ENCODE measurements around the gene LRRFIP2.

LRRFIP2 gene

DNA sequence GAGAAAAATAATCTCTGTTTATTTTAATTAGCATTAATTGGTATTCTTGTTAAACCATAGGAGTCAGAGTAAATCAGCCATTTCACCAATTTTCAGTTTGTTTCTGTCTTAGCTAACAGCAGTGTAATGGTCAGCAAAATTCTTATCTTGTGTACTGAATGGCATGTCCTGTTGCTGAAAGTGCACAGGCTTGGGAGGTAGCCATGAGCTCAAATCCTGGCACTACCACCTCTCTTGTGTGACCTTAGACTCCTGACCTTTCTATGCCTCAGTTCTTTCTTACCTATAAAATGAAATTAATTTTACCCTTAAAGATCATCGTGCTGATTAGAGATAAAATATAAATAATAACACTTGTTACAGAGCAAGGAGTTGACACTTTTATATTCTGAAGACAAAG lies 145.3 kb downstream of the LRRFIP2 start (continued):
- TF ChIP-seq ZNF16 (tag by site-specific recombination; IDR thresholded peaks at IDR 0.05; ENCODE audit: low read depth) (no peak), ZNF660 (tag by site-specific recombination; IDR thresholded peaks at IDR 0.05) (no peak), YY1 (tag by site-specific recombination; IDR thresholded peaks at IDR 0.05) (no peak), ZNF214 (tag by site-specific recombination; IDR thresholded peaks at IDR 0.05; ENCODE audit: borderline replicate concordance) (no peak), RBAK (tag by site-specific recombination; IDR thresholded peaks at IDR 0.05) (no peak)
- TF ChIP-seq, protein P1, sequence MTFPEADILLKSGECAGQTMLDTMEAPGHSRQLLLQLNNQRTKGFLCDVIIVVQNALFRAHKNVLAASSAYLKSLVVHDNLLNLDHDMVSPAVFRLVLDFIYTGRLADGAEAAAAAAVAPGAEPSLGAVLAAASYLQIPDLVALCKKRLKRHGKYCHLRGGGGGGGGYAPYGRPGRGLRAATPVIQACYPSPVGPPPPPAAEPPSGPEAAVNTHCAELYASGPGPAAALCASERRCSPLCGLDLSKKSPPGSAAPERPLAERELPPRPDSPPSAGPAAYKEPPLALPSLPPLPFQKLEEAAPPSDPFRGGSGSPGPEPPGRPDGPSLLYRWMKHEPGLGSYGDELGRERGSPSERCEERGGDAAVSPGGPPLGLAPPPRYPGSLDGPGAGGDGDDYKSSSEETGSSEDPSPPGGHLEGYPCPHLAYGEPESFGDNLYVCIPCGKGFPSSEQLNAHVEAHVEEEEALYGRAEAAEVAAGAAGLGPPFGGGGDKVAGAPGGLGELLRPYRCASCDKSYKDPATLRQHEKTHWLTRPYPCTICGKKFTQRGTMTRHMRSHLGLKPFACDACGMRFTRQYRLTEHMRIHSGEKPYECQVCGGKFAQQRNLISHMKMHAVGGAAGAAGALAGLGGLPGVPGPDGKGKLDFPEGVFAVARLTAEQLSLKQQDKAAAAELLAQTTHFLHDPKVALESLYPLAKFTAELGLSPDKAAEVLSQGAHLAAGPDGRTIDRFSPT (tag by site-specific recombination; IDR thresholded peaks at IDR 0.05) = no peak
- TF ChIP-seq, protein P2, sequence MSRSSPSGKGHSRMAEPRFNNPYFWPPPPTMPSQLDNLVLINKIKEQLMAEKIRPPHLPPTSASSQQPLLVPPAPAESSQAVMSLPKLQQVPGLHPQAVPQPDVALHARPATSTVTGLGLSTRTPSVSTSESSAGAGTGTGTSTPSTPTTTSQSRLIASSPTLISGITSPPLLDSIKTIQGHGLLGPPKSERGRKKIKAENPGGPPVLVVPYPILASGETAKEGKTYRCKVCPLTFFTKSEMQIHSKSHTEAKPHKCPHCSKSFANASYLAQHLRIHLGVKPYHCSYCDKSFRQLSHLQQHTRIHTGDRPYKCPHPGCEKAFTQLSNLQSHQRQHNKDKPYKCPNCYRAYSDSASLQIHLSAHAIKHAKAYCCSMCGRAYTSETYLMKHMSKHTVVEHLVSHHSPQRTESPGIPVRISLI (tag by site-specific recombination; IDR thresholded peaks at IDR 0.05) = no peak

DNA sequence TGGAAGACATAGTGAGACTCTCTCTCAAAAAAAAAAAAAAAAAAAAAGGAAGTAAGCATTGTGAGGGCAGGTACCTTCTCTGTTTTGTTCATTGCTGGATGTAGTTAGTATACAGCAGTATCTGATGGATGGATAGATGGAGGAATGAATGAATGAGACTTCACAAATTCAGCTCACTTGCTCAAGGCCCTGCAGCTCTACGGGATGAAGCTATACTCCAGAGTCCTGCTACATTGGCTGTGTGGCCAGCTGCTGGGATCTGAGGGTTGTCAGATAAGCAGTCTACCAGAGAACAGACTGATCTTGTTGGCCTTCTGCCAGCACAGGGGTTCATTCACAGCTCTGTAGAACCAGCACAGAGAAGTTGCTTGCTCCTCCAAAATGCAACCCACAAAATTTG lies 146.1 kb downstream of the LRRFIP2 start:
- peaks cover 4 to 94% of the 10 kb centered on the region in 2 experiments; a peak in 2 of 3 replicates for H3K36me3 ChIP-seq (ENCODE audit: control insufficient read depth in 2 of 2, insufficient read depth in 1 of 2, low read length in 2 of 2)
- CTCF ChIA-PET = interaction anchor here (0.6 kb wide), 1 partner anchor 20 kb away, joined by 3 read pairs; no protein-coding TSS in a partner anchor

DNA sequence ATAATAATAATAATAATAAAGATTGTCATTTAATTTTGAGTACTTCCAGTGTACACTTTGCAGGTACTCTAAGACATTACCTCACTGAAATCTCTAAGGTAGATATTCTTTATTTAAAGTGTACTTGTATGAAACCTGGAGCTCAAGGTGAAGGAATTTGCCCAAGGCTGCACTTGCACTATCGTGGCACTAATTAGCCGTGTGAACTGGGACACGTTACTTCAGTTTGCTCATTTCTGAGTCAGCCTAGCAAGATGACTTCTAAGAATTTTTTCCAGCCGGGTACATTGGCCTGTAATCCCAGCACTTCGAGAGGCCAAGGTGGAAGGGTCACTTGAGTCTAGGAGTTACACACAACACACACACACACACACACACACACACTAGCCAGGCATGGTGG lies 147.5 kb downstream of the LRRFIP2 start:
- POLR2A ChIA-PET = no interaction called here
- CTCF ChIA-PET = no interaction called here
- H3K36me3 ChIP-seq (ENCODE audit: control insufficient read depth in 2 of 2, insufficient read depth in 1 of 2, low read length in 2 of 2) = peaks cover 4 to 94% of the 10 kb centered on the region in 2 experiments; a peak in 2 of 3 replicates

More for the DNA sequence above, 146.1 kb downstream of the LRRFIP2 start:
- Histone ChIP-seq H3K4me3 (ENCODE audit: low read depth, low read length) (no peak overlapping the region), H3K9me3 (ENCODE audit: control insufficient read depth, insufficient read depth, low read depth, low read length) (no peaks in the 10 kb centered on the region), H3K27ac (ENCODE audit: extremely low read depth, low read depth, low read length) (no peak overlapping the region), H3K4me1 (ENCODE audit: control insufficient read depth, insufficient read depth, low read length) (no peaks in the 10 kb centered on the region)
- TF ChIP-seq, protein P3, sequence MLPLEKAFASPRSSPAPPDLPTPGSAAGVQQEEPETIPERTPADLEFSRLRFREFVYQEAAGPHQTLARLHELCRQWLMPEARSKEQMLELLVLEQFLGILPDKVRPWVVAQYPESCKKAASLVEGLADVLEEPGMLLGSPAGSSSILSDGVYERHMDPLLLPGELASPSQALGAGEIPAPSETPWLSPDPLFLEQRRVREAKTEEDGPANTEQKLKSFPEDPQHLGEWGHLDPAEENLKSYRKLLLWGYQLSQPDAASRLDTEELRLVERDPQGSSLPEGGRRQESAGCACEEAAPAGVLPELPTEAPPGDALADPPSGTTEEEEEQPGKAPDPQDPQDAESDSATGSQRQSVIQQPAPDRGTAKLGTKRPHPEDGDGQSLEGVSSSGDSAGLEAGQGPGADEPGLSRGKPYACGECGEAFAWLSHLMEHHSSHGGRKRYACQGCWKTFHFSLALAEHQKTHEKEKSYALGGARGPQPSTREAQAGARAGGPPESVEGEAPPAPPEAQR (tag by site-specific recombination; IDR thresholded peaks at IDR 0.05) = no peak
- TF ChIP-seq, protein P4, sequence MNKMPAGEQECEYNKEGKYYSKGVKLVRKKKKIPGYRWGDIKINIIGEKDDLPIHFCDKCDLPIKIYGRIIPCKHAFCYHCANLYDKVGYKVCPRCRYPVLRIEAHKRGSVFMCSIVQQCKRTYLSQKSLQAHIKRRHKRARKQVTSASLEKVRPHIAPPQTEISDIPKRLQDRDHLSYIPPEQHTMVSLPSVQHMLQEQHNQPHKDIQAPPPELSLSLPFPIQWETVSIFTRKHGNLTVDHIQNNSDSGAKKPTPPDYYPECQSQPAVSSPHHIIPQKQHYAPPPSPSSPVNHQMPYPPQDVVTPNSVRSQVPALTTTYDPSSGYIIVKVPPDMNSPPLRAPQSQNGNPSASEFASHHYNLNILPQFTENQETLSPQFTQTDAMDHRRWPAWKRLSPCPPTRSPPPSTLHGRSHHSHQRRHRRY (tag by site-specific recombination; IDR thresholded peaks at IDR 0.05) = no peak
- TF ChIP-seq, protein P5, sequence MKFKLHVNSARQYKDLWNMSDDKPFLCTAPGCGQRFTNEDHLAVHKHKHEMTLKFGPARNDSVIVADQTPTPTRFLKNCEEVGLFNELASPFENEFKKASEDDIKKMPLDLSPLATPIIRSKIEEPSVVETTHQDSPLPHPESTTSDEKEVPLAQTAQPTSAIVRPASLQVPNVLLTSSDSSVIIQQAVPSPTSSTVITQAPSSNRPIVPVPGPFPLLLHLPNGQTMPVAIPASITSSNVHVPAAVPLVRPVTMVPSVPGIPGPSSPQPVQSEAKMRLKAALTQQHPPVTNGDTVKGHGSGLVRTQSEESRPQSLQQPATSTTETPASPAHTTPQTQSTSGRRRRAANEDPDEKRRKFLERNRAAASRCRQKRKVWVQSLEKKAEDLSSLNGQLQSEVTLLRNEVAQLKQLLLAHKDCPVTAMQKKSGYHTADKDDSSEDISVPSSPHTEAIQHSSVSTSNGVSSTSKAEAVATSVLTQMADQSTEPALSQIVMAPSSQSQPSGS (tag by site-specific recombination; IDR thresholded peaks at IDR 0.05; ENCODE audit: low read depth) = no peak
- no peak for TF ChIP-seq ZNF501 (tag by site-specific recombination; IDR thresholded peaks at IDR 0.05)
- TF ChIP-seq ZNF335 (tag by site-specific recombination; conservative IDR thresholded peaks at IDR 0.05) = no peak
- TF ChIP-seq ZNF404 (tag by site-specific recombination; IDR thresholded peaks at IDR 0.05) = no peak
- TF ChIP-seq ZNF701 (tag by site-specific recombination; IDR thresholded peaks at IDR 0.05) = no peak
- POLR2A ChIA-PET = no interaction called here

More for the DNA sequence above, 147.5 kb downstream of the LRRFIP2 start:
- Histone ChIP-seq H3K27ac (ENCODE audit: extremely low read depth, low read depth, low read length) (no peak overlapping the region), H3K4me3 (ENCODE audit: low read depth, low read length) (no peak overlapping the region), H3K9me3 (ENCODE audit: control insufficient read depth, insufficient read depth, low read depth, low read length) (no peaks in the 10 kb centered on the region), H3K4me1 (ENCODE audit: control insufficient read depth, insufficient read depth, low read length) (no peaks in the 10 kb centered on the region)
- TF ChIP-seq KLF10 (tag by site-specific recombination; IDR thresholded peaks at IDR 0.05) (no peak), ZNF777 (tag by site-specific recombination; IDR thresholded peaks at IDR 0.05; ENCODE audit: borderline replicate concordance) (no peak), ZBTB8A (tag by site-specific recombination; IDR thresholded peaks at IDR 0.05) (no peak), ZNF37A (tag by site-specific recombination; IDR thresholded peaks at IDR 0.05) (no peak), ZSCAN30 (tag by site-specific recombination; IDR thresholded peaks at IDR 0.05) (no peak)
- TF ChIP-seq, protein P6, sequence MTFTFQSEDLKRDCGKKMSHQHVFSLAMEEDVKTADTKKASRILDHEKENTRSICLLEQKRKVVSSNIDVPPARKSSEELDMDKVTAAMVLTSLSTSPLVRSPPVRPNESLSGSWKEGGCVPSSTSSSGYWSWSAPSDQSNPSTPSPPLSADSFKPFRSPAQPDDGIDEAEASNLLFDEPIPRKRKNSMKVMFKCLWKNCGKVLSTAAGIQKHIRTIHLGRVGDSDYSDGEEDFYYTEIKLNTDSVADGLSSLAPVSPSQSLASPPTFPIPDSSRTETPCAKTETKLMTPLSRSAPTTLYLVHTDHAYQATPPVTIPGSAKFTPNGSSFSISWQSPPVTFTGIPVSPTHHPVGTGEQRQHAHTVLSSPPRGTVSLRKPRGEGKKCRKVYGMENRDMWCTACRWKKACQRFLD (tag by site-specific recombination; IDR thresholded peaks at IDR 0.05) = no peak

All from HEK293 (cell line).